HG02759 (cell line): ENCODE data around the gene TCERG1L.
"Not testable (repeated sequence)": the region's sequence is repeated elsewhere in the genome, so short reads cannot be mapped to it uniquely, and the experiment has no call there.

ENCODE experiments used
- ATAC-seq: cut with Tn5 transposase; IDR thresholded peaks from one replicate; pipeline ENCODE4 v1.9.1; 2021; ENCODE audit warnings: mild to moderate bottlenecking, moderate library complexity; ENCODE audit not compliant: unreplicated experiment

TCERG1L gene

GRCh38 chr10:131195558-131196159, 115.9 kb downstream of the TCERG1L start:
- ATAC-seq: no peak

GRCh38 chr10:131195116-131195515, 116.4 kb downstream of the TCERG1L start:
- no peak for ATAC-seq

GRCh38 chr10:131193923-131194322, 117.6 kb downstream of the TCERG1L start:
- ATAC-seq: no peak

- no peak for ATAC-seq
Observed at GRCh38 chr10:131188494-131188893, 123.0 kb downstream of the TCERG1L start.

GRCh38 chr10:131187926-131188325, 123.6 kb downstream of the TCERG1L start:
- no peak for ATAC-seq

- no peak for ATAC-seq
Observed at GRCh38 chr10:131187274-131187673, 124.2 kb downstream of the TCERG1L start.

- no peak for ATAC-seq
Observed at GRCh38 chr10:131186547-131187253, 124.8 kb downstream of the TCERG1L start.

- no peak for ATAC-seq
Observed at GRCh38 chr10:131184503-131184902, 127.0 kb downstream of the TCERG1L start.

- ATAC-seq: no peak
Observed at GRCh38 chr10:131183546-131184045, 127.9 kb downstream of the TCERG1L start.

- ATAC-seq: no peak
Observed at GRCh38 chr10:131181456-131181855, 130.1 kb downstream of the TCERG1L start.

- no peak for ATAC-seq
Observed at GRCh38 chr10:131180740-131181415, 130.6 kb downstream of the TCERG1L start.

- no peak for ATAC-seq
Observed at GRCh38 chr10:131180086-131180485, 131.4 kb downstream of the TCERG1L start.

GRCh38 chr10:131179361-131179760, 132.2 kb downstream of the TCERG1L start:
- ATAC-seq: no peak

- ATAC-seq: no peak
Observed at GRCh38 chr10:131178521-131179331, 132.8 kb downstream of the TCERG1L start.

GRCh38 chr10:131177431-131178327, 133.8 kb downstream of the TCERG1L start:
- no peak for ATAC-seq

- ATAC-seq: no peak
Observed at GRCh38 chr10:131176907-131177306, 134.6 kb downstream of the TCERG1L start.

- not testable (repeated sequence) for ATAC-seq
Observed at GRCh38 chr10:131176324-131176723, 135.2 kb downstream of the TCERG1L start.

GRCh38 chr10:131175891-131176290, 135.6 kb downstream of the TCERG1L start:
- no peak for ATAC-seq

GRCh38 chr10:131174651-131175540, 136.6 kb downstream of the TCERG1L start:
- no peak for ATAC-seq
